ENCODE results near the gene DGKK.

DGKK gene, protein sequence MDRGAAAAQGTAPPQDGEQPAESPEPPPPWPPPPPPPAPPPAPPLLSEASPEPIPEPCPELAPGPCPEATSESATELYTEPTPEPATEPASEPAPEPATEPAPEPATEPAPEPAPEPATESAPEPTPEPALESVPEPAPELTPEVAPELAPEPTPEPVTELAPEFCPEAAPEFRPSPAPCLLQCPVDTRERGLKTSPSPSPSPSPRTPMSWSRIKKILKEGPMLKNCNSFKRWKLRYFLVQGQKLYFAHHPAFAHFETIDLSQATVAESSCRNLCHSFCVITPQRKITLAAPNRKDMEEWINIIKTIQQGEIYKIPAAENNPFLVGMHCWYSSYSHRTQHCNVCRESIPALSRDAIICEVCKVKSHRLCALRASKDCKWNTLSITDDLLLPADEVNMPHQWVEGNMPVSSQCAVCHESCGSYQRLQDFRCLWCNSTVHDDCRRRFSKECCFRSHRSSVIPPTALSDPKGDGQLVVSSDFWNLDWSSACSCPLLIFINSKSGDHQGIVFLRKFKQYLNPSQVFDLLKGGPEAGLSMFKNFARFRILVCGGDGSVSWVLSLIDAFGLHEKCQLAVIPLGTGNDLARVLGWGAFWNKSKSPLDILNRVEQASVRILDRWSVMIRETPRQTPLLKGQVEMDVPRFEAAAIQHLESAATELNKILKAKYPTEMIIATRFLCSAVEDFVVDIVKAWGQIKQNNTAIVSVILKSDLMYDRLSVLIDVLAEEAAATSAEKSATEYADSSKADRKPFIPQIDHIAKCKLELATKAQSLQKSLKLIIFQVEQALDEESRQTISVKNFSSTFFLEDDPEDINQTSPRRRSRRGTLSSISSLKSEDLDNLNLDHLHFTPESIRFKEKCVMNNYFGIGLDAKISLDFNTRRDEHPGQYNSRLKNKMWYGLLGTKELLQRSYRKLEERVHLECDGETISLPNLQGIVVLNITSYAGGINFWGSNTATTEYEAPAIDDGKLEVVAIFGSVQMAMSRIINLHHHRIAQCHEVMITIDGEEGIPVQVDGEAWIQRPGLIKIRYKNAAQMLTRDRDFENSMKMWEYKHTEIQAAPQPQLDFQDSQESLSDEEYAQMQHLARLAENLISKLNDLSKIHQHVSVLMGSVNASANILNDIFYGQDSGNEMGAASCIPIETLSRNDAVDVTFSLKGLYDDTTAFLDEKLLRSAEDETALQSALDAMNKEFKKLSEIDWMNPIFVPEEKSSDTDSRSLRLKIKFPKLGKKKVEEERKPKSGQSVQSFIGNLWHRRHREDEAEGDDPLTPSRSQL

DNA sequence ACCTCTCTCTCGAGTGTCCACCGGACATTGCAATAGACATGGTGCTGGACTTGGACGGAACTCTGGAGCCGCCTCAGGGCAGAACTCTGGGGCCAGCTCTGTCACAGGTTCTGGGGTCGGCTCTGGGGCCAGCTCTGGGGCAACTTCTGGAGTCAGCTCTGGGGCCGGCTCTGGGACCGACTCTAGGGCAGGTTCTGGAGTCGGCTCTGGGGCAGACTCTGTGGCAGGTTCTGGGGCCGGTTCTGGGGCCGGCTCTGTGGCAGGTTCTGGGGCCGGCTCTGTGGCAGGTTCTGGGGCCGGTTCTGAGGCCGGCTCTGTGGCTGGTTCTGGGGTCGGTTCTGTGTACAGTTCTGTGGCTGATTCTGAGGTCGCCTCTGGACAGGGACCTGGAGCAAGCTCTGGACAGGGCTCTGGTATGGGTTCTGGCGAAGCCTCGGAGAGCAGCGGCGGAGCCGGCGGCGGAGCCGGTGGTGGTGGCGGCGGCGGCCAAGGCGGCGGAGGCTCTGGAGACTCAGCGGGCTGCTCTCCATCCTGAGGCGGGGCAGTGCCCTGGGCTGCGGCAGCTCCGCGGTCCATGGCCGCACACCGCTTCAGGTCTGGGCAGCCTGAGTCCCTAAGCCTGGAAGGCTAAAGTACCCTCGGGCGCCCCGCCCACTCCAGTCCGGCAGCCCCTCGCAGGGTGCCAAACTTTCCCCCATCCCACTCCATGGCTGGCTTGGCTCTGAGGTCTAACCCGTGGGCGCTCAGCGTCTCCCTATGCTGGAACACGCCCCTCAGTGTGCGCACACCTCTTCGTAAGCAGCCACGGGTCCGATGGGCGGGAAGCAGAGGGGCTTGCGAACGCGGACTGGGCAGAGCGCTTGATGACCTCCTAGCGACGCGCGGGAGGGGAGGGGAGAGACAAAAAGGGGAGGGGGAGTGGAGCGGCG, at the start of gene DGKK:
Gene DGKK, minus strand, starts transcription at position 723 of the 929 bp plus-strand sequence. Its CDS starts 147 bp downstream, at position 576.
- TF ChIP-seq, protein P1, sequence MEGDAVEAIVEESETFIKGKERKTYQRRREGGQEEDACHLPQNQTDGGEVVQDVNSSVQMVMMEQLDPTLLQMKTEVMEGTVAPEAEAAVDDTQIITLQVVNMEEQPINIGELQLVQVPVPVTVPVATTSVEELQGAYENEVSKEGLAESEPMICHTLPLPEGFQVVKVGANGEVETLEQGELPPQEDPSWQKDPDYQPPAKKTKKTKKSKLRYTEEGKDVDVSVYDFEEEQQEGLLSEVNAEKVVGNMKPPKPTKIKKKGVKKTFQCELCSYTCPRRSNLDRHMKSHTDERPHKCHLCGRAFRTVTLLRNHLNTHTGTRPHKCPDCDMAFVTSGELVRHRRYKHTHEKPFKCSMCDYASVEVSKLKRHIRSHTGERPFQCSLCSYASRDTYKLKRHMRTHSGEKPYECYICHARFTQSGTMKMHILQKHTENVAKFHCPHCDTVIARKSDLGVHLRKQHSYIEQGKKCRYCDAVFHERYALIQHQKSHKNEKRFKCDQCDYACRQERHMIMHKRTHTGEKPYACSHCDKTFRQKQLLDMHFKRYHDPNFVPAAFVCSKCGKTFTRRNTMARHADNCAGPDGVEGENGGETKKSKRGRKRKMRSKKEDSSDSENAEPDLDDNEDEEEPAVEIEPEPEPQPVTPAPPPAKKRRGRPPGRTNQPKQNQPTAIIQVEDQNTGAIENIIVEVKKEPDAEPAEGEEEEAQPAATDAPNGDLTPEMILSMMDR (IDR thresholded peaks at IDR 0.05; ENCODE audit: extremely low read depth, missing control alignments) = no peak
- no peak for DNase-seq (ENCODE audit: low spot score)

DNA sequence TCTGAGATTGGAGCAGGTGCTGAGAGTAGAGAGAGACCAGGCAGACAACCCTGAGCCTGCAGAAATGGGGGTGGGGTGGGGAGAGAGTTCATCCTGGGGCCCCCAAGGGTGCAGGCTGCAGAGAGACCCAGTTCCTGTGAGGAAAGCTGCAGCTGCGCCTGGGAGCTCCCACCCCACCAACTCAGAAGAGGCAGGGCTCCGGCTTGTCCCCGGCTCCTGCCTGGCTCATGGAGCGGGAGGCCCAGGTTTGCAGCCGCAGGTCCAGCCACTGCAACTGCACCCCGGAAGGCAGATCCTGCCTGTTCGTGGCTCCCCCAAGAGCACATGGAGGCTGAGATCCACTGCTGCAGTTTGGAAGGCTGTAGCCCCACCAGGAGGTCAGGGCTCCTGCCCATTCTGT, 44.2 kb upstream of the DGKK start:
- TF ChIP-seq, protein P1 (IDR thresholded peaks at IDR 0.05; ENCODE audit: extremely low read depth, missing control alignments) = no peak
- DNase-seq (ENCODE audit: low spot score) = no peak

DNA sequence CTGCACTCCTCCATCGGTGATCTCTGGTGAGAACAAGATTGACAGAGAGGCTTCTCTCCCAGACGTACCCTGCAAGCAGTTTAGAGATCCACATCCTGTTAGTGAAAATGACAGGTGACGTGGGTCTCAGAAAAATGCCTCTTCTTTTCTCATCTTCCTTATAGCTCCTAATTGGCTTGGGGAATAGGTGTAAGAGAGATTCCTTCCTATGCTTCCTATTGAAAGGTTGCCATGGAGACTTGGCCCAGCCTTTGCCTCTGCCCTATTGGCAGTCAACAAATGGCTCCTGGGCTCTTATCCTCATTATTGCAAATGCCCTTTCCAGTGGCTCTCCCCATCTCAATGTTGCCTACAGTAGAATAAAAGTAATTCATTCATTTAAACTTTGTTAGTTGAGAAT, 26.5 kb upstream of the DGKK start:
- TF ChIP-seq, protein P1 (IDR thresholded peaks at IDR 0.05; ENCODE audit: extremely low read depth, missing control alignments) = no peak

DNA sequence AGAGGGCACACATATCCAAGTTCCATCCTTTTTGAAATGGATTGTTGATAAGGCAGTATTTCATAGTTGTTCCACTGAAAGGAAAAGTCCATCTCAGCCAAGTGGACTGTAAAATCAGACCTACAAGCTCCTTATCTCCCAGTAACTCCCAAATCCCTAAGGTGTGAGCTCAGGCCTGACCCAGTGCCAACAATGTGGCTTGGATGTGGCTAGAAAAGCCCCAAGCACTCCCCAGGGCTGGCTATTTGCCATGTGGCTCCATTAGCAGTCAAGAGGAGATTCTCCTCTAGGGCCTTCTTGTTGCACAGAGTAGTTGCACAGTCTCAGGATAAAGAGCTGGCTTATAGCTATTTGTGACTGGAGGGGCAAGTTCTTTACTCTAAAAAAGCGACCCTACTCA, 25.0 kb upstream of the DGKK start:
- TF ChIP-seq, protein P1 (IDR thresholded peaks at IDR 0.05; ENCODE audit: extremely low read depth, missing control alignments) = no peak
- DNase-seq (ENCODE audit: low spot score) = no peak

More for the DNA sequence above, 26.5 kb upstream of the DGKK start:
- DNase-seq (ENCODE audit: low spot score) = no peak

- TF ChIP-seq, protein P1 (IDR thresholded peaks at IDR 0.05; ENCODE audit: extremely low read depth, missing control alignments) = no peak
- DNase-seq (ENCODE audit: low spot score) = no peak
These were observed 22.1 kb upstream of the DGKK start for GRCh38 chrX:50492720-50493119.

DNA sequence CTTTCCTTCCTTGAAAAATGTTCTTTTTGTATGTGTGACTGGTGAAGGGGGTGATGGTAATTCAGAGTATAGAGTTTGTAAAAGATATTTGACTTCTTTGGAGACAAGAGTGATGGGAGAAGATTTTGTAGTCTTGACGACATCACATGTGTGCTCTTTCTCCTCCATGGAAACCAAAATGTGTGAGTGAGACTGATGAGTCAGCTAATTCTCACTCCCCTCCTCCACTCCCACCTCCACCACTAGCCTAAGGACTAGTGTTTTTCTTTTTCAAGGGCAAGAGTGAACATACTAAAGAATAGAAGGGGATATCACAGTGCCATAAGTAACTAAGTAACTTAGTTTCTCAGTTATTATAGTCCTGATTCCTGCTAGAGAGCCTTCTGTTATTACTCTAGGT, 14.0 kb upstream of the DGKK start:
- TF ChIP-seq, protein P1 (IDR thresholded peaks at IDR 0.05; ENCODE audit: extremely low read depth, missing control alignments) = no peak
- no peak for DNase-seq (ENCODE audit: low spot score)

Data from GM20000 (cell line).